K562 (cell line): ENCODE results near the gene GPATCH4. TPM values are rescaled to one million over a fixed set of nuclear protein-coding genes. Genes with fewer than 3 reads are reported as not detected.

ENCODE experiments used
- CC2D1A ChIP-seq: fragments of 450-650 bp; IDR thresholded peaks from 2 replicates; pipeline ENCODE4 v1.6.1; 2017; ENCODE audit warnings: mild to moderate bottlenecking
- CSDE1 ChIP-seq, 2 experiments: fragments of 450-650 bp; IDR thresholded peaks; 2 replicates each; pipeline ENCODE4 v1.6.1; 2016; ENCODE audit warnings: mild to moderate bottlenecking in 1 of 2
- CTBP1 ChIP-seq: fragments of 450-650 bp; IDR thresholded peaks from 2 replicates; pipeline ENCODE4 v1.6.1; 2016; ENCODE audit warnings: borderline replicate concordance
- DMBX1 ChIP-seq: fragments of 250-450 bp; sonication (Bioruptor Pico); IDR thresholded peaks from 2 replicates; pipeline ENCODE4 v1.8.0; 2022; ENCODE audit warnings: inconsistent platforms, mild to moderate bottlenecking, moderate library complexity, borderline replicate concordance
- ELF1 ChIP-seq: fragments of 200-800 bp; sonication (Bioruptor generic); IDR thresholded peaks from 2 replicates; pipeline ENCODE4 v1.6.1; 2016; ENCODE audit warnings: missing genetic modification characterization, missing compliant biosample characterization
- ETS1 ChIP-seq: conservative IDR thresholded peaks from 2 replicates; pipeline ENCODE4 v1.6.1; 2011; ENCODE audit warnings: low read depth, mild to moderate bottlenecking, low read length; ENCODE audit not compliant: control insufficient read depth
- GABPA ChIP-seq: fragments of 200-800 bp; sonication (Bioruptor generic); conservative IDR thresholded peaks from 2 replicates; pipeline ENCODE4 v1.6.1; 2016; ENCODE audit warnings: low read depth, missing genetic modification characterization, missing compliant biosample characterization
- HMGN3 ChIP-seq: IDR thresholded peaks from 2 replicates; pipeline ENCODE4 v1.6.1; 2011; ENCODE audit warnings: borderline replicate concordance, low read depth, mild to moderate bottlenecking, mixed read lengths, low read length; ENCODE audit not compliant: insufficient read length; ENCODE audit errors: extremely low read depth
- KAT2B ChIP-seq: IDR thresholded peaks from one replicate; pipeline ENCODE4 v1.6.1; 2012; ENCODE audit warnings: low read depth, mild to moderate bottlenecking, control low read depth, inconsistent platforms, low read length, moderate library complexity
- KHSRP ChIP-seq: fragments of 450-650 bp; IDR thresholded peaks from 2 replicates; pipeline ENCODE4 v1.6.1; 2017
- MAFK ChIP-seq: IDR thresholded peaks from 2 replicates; pipeline ENCODE4 v1.6.1; 2011; ENCODE audit warnings: low read length, improper control_type of control experiment
- MAZ ChIP-seq, 2 experiments: fragments of 450-650 bp in 1 of 2; sonication (generic) in 1 of 2; formaldehyde crosslinking; IDR thresholded peaks in 1 of 2; conservative IDR thresholded peaks in 1 of 2; 2 replicates each; pipeline versions ENCODE4 v1.4.0 to v1.5.0; 2020; ENCODE audit warnings: mild to moderate bottlenecking in 1 of 2, missing genetic modification reagents in 1 of 2
- MCM2 ChIP-seq: fragments of 450-650 bp; IDR thresholded peaks from 2 replicates; pipeline ENCODE4 v1.6.1; 2017; ENCODE audit warnings: low read depth, mild to moderate bottlenecking
- MCM7 ChIP-seq, 2 experiments: fragments of 450-650 bp; IDR thresholded peaks; 2 replicates each; pipeline ENCODE4 v1.6.1; 2016 to 2018
- NELFE ChIP-seq: IDR thresholded peaks from 2 replicates; pipeline ENCODE4 v1.6.1; 2011; ENCODE audit warnings: mild to moderate bottlenecking; ENCODE audit not compliant: insufficient read depth, insufficient read length
- POLR2B ChIP-seq: fragments of 450-650 bp; IDR thresholded peaks from 2 replicates; pipeline ENCODE4 v1.6.1; 2018; ENCODE audit warnings: low read depth; ENCODE audit not compliant: partially characterized antibody
- POLR3A ChIP-seq: IDR thresholded peaks from 2 replicates; pipeline ENCODE4 v1.6.1; 2011; ENCODE audit warnings: borderline replicate concordance, mild to moderate bottlenecking, moderate library complexity; ENCODE audit not compliant: insufficient read length, insufficient read depth; ENCODE audit errors: extremely low read depth
- RBM34 ChIP-seq: fragments of 200-400 bp; formaldehyde crosslinking; IDR thresholded peaks from 2 replicates; pipeline ENCODE4 v1.6.1; 2018; ENCODE audit warnings: low read length, borderline replicate concordance; ENCODE audit not compliant: insufficient read depth
- SAFB ChIP-seq: fragments of 200-400 bp; formaldehyde crosslinking; IDR thresholded peaks from 2 replicates; pipeline ENCODE4 v1.6.1; 2017; ENCODE audit warnings: low read depth, low read length, borderline replicate concordance
- SMAD4 ChIP-seq: fragments of 250-450 bp; sonication (Bioruptor Pico); conservative IDR thresholded peaks from 2 replicates; pipeline ENCODE4 v1.8.0; 2021; ENCODE audit warnings: inconsistent platforms, mild to moderate bottlenecking, moderate library complexity
- TAF15 ChIP-seq: fragments of 200-400 bp; formaldehyde crosslinking; IDR thresholded peaks from 2 replicates; pipeline ENCODE4 v1.6.1; 2017; ENCODE audit warnings: mild to moderate bottlenecking, low read depth, low read length, moderate library complexity
- THRAP3 ChIP-seq: fragments of 450-650 bp; IDR thresholded peaks from 2 replicates; pipeline ENCODE4 v1.6.1; 2016; ENCODE audit warnings: mild to moderate bottlenecking, inconsistent platforms, borderline replicate concordance
- TSC22D4 ChIP-seq: fragments of 450-650 bp; IDR thresholded peaks from 2 replicates; pipeline ENCODE4 v1.6.1; 2016; ENCODE audit warnings: missing genetic modification characterization, missing biosample characterization, control low read depth
- ZFP1 ChIP-seq: fragments of 450-650 bp; formaldehyde crosslinking; IDR thresholded peaks from 2 replicates; pipeline ENCODE4 v1.4.0; 2020; ENCODE audit warnings: mild to moderate bottlenecking, mixed read lengths
- ZNF184 ChIP-seq: sonication (generic); formaldehyde crosslinking; IDR thresholded peaks from 2 replicates; pipeline ENCODE4 v1.5.0; 2020; ENCODE audit warnings: missing genetic modification reagents
- polyA plus RNA-seq, 8 experiments: library from polyadenylated mRNA; depleted of rRNA in 4 of 8; stranded (reverse) in 5 of 8; unstranded in 3 of 8; fragments of >200 nt; fragmentation: Nextera tagmentation in 2 of 8; fragmentation: Illumina TruSeq in 1 of 8; extraction: Ambion mirVana in 2 of 8; extraction: Trizol in 1 of 8; gene quantifications; 2 replicates each; pipeline versions ENCODE4 v1.2.1 to v1.2.3, GENCODE V29; 2011 to 2014; ENCODE audit warnings: inconsistent platforms in 1 of 8, missing spikeins in 1 of 8
- total RNA-seq, 7 experiments: library from RNA; depleted of rRNA in 6 of 7; stranded (reverse); fragments of >200 nt in 6 of 7; fragmentation: Illumina TruSeq in 2 of 7; extraction: Trizol in 2 of 7; gene quantifications; 2 replicates each; pipeline versions ENCODE4 v1.2.1 to v1.2.3, GENCODE V29; 2011 to 2021; ENCODE audit warnings: low replicate concordance in 1 of 7
- TF ChIP-seq, protein P1 (sequence below): fragments of 250-450 bp; sonication (Bioruptor Pico); IDR thresholded peaks from 2 replicates; pipeline ENCODE4 v1.8.0; 2022; ENCODE audit warnings: inconsistent platforms
- TF ChIP-seq, protein P2 (sequence below): IDR thresholded peaks from 2 replicates; pipeline ENCODE4 v1.6.1; 2011; ENCODE audit not compliant: insufficient read length; ENCODE audit errors: extremely low read depth

Gene GPATCH4
- total and polyA plus RNA-seq, 9 of the 15 experiments (the other 6 are each of a cell fraction or from before 2014, with no cell fraction given): 43.7 to 105 (median 76.5) TPM

- TF ChIP-seq MAFK (no peak), POLR2B (peak; percentile 58), TAF15 (no peak), SMAD4 (CRISPR knock-in tag) (peak; percentile 44; the same call in 1 of the 2 replicates), POLR3A (no peak), ZFP1 (CRISPR knock-in tag) (no peak), NELFE (no peak), SAFB (no peak), ELF1 (peak; percentile 81), CSDE1 (IDR thresholded peaks at IDR 0.05) (no peak), KHSRP (no peak), CC2D1A (no peak), MCM7 (IDR thresholded peaks at IDR 0.05) (no peak), MAZ (CRISPR knock-in tag; conservative IDR thresholded peaks at IDR 0.05 in 1 of 2, IDR thresholded peaks at IDR 0.05 in 1 of 2) (no peak), ZNF184 (no peak), RBM34 (no peak), KAT2B (no peak), THRAP3 (no peak), TSC22D4 (tag) (no peak), GABPA (tag) (peak; percentile 95), DMBX1 (CRISPR knock-in tag) (no peak), ETS1 (peak; percentile 97), CTBP1 (peak; percentile 27; the same call in 1 of the 2 replicates), MCM2 (no peak), HMGN3 (peak; percentile 61)
- TF ChIP-seq, protein P1, sequence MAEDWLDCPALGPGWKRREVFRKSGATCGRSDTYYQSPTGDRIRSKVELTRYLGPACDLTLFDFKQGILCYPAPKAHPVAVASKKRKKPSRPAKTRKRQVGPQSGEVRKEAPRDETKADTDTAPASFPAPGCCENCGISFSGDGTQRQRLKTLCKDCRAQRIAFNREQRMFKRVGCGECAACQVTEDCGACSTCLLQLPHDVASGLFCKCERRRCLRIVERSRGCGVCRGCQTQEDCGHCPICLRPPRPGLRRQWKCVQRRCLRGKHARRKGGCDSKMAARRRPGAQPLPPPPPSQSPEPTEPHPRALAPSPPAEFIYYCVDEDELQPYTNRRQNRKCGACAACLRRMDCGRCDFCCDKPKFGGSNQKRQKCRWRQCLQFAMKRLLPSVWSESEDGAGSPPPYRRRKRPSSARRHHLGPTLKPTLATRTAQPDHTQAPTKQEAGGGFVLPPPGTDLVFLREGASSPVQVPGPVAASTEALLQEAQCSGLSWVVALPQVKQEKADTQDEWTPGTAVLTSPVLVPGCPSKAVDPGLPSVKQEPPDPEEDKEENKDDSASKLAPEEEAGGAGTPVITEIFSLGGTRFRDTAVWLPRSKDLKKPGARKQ: no peak
- TF ChIP-seq, protein P2, sequence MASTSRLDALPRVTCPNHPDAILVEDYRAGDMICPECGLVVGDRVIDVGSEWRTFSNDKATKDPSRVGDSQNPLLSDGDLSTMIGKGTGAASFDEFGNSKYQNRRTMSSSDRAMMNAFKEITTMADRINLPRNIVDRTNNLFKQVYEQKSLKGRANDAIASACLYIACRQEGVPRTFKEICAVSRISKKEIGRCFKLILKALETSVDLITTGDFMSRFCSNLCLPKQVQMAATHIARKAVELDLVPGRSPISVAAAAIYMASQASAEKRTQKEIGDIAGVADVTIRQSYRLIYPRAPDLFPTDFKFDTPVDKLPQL: no peak
These were observed 29.2 kb downstream of the GPATCH4 start, which contains the start of gene IQGAP3 (continued) for GRCh38 chr1:156571919-156572662.
